ENCODE measurements around the gene BDNF.

Gene BDNF

GRCh38 chr11:27705873-27706820 is 5.9 kb upstream of the BDNF start:
- DNase-seq (ENCODE audit: low read depth) = no peak

- peak; percentile 70 for DNase-seq (ENCODE audit: low read depth)
These were observed 3.2 kb upstream of the BDNF start for GRCh38 chr11:27703481-27703880.

DNA sequence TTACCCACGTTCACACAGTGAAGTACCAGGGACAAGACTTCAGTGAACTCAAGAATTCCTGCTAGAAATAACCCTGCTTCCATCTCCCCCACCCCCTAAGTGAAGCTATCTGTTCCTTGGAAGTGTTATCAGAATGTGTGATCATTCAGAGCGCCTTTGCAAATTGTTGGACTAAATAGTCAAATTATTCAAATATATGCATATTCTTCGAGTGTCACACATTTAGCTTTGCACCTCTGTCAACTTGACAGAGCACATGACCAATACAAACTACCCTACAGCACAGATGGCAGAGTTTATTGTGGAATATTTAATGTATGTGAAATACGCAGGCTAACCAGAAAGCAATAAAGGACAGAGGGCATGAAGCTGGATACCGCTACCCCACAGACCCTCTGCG is 2.6 kb upstream of the BDNF start:
- DNase-seq (ENCODE audit: low read depth) = no peak

DNA sequence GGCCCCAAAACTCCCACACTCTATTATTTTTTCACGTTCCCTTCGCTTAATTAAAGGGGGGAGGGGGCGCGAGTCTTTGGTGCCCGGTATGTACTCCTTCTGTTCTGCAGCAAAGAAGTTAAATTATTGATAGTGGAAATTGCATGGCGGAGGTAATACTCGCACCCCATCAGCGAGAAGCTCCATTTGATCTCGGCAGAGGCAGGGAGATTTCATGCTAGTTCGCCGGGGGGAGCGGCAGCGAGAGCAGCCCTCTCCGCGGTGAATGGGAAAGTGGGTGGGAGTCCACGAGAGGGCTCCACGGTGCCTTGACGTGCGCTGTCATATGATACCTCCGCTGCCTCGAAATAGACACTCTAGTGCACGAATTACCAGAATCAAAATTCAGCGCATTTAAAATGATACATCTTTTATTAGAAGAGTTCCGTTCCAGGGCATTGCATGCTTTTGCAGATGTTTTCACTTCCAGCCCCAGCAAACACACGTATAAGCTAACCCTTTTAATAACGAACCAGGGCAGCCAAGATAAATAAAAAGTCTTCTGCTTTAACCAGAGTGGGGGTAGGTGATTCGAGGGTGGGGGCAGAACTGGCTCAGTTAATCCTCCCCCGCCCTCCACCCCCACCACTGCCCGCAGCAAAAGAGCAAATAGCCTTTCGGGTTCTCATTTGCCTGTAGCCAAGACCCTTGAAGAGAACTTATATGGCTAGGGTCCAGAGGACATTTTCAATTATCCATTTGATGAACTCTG is 1.3 kb upstream of the BDNF start:
- peak; percentile 67 for DNase-seq (ENCODE audit: low read depth)

DNA sequence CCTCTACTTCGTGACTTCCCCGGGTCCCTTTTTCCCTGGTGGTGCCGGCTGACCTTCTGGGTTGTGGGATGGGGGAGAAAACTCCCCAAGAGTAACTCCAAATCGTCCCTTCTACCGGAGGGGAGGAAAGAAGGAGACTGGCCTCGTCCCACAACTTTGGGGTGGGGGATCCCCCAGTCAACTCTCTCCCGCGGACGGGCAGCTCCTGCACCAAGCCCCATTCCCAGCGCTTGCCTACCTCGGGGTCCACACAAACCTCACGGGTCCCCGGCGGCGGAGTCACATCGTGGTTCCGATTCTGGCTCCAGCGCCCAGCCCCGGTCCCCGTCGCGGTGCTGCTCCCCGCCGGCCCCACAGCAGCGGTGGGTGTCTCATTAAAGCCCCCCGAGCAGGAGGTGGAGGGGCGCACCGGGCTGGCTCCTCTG is 317 bp downstream of the BDNF start:
- DNase-seq (ENCODE audit: low read depth) = no peak

GRCh38 chr11:27699242-27699925 is 871 bp downstream of the BDNF start:
- no peak for DNase-seq (ENCODE audit: low read depth)

GRCh38 chr11:27698872-27699241 is 1.4 kb downstream of the BDNF start:
- peak; percentile 83 for DNase-seq (ENCODE audit: low read depth)

DNA sequence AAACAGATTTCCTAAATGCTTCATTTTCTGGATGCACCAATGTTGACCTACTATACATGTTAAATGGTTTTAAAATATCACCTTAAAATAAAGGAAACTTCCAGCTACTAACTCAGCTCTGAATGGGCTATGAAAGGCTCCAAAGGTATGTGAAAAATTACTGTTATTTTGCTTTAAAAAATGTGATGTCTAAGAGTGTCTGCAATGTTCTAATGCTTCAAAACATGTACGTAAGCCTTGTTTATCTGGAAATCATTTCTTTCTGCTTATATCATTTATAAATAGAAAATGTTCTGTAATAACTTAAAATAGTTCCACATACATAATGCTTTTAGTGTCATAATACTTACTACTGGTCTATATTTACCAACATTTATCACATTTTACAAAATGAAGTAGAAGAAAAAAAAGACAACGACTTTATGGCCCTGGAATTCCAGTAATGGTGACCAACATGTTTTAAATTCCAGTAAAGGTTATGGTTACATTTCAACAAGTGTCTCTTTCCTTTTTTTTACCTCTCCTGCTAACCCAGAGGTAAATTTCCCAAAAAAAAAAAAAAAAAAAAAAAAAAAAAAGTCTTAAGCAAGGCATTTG is 2.5 kb downstream of the BDNF start:
- DNase-seq (ENCODE audit: low read depth) = no peak

DNA sequence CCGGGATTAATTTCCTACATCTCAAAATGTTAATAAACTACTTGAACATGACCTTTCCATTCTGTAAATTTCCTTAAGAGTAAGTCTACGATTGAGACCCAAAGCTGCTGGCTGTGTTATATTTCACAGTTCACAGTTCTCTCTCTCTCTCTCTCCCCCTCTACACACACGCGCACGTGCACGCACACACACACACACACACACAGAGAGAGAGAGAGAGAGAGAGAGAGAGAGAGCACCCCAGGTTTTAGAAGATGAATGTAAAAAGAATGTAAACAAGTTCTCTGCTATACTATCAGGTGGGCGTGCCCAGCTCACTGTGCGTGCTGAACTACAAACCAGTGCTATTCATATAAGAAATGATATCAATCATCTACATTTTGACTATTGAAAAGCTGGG is 3.3 kb downstream of the BDNF start:
- no peak for DNase-seq (ENCODE audit: low read depth)

GRCh38 chr11:27696115-27696514 is 4.1 kb downstream of the BDNF start:
- DNase-seq (ENCODE audit: low read depth) = no peak

- peak; percentile 44 for DNase-seq (ENCODE audit: low read depth)
These were observed 5.3 kb downstream of the BDNF start for GRCh38 chr11:27694992-27695391.

GRCh38 chr11:27693398-27693797 is 6.9 kb downstream of the BDNF start:
- DNase-seq (ENCODE audit: low read depth) = no peak

GRCh38 chr11:27692781-27693180 is 7.5 kb downstream of the BDNF start:
- DNase-seq (ENCODE audit: low read depth) = no peak

GRCh38 chr11:27688076-27688475 is 12.2 kb downstream of the BDNF start:
- DNase-seq (ENCODE audit: low read depth) = no peak

GRCh38 chr11:27681664-27682063 is 18.6 kb downstream of the BDNF start:
- no peak for DNase-seq (ENCODE audit: low read depth)

GRCh38 chr11:27679136-27680015 is 20.9 kb downstream of the BDNF start:
- DNase-seq (ENCODE audit: low read depth) = no peak

- DNase-seq (ENCODE audit: low read depth) = no peak
These were observed 22.0 kb downstream of the BDNF start for GRCh38 chr11:27678242-27678641.

- DNase-seq (ENCODE audit: low read depth) = no peak
These were observed 23.1 kb downstream of the BDNF start for GRCh38 chr11:27677108-27677507.

DNA sequence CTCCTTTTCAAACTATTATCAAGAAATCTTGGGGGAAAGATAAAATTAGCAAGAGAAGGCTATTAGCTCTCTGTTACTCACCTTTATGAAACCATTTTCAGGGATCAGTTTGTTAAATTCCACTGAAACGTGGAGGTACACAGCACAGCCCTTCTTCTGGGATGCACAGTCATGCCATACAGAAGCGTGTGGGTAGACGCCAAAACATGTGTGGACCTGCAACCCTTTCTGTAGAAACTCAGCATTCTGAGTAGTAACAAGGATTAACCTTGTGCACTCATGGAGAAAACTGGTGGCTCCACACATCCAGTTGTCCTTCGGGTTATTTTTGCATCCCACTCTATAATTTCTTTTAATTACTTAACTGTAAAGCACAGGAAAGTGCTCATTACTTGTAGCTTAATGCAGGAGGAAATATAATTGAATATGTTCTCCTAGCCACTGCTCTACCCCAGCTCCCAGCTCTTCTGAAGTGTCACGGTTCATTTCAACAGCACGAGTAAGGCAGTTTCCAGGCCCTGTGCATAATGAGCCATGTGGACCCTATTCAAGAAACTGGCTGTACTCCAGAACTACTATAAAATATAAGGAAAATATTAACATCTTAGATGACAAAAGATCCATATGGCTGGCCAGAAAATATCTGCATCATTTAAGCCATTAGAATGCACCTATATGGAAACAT is 26.1 kb downstream of the BDNF start:
- DNase-seq (ENCODE audit: low read depth) = no peak

GRCh38 chr11:27672836-27673464 is 27.3 kb downstream of the BDNF start:
- peak; percentile 26 for DNase-seq (ENCODE audit: low read depth)

All from stromal cell of bone marrow (primary cell).